GM12874 (cell line): ENCODE results near the gene TMC1.

Experiments
- TF ChIP-seq, protein P1 (sequence below): IDR thresholded peaks from 2 replicates; pipeline ENCODE4 v1.5.1; 2011; ENCODE audit warnings: low read depth, mild to moderate bottlenecking, control low read depth, low read length, moderate library complexity; ENCODE audit not compliant: insufficient read depth

The TMC1 gene

DNA sequence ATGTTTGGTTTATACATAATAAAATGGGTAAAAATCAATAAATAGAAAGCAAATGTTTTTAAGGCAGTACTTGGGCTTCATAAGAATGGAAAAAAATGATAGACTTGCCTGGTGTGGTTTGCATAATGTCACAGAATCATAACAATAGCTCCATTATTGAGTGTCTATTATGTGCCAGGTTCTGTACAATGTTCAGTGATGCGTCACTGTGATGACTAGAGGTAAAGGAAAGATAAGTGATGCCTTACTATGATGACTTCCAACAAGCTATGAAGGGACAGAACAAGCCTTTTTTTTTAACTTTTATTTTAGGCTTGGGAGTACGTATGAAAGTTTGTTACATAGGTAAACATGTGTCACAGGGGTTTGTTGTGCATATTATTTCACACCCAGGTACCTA lies 128.8 kb downstream of the TMC1 start:
- TF ChIP-seq, protein P1, sequence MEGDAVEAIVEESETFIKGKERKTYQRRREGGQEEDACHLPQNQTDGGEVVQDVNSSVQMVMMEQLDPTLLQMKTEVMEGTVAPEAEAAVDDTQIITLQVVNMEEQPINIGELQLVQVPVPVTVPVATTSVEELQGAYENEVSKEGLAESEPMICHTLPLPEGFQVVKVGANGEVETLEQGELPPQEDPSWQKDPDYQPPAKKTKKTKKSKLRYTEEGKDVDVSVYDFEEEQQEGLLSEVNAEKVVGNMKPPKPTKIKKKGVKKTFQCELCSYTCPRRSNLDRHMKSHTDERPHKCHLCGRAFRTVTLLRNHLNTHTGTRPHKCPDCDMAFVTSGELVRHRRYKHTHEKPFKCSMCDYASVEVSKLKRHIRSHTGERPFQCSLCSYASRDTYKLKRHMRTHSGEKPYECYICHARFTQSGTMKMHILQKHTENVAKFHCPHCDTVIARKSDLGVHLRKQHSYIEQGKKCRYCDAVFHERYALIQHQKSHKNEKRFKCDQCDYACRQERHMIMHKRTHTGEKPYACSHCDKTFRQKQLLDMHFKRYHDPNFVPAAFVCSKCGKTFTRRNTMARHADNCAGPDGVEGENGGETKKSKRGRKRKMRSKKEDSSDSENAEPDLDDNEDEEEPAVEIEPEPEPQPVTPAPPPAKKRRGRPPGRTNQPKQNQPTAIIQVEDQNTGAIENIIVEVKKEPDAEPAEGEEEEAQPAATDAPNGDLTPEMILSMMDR, result no peak

DNA sequence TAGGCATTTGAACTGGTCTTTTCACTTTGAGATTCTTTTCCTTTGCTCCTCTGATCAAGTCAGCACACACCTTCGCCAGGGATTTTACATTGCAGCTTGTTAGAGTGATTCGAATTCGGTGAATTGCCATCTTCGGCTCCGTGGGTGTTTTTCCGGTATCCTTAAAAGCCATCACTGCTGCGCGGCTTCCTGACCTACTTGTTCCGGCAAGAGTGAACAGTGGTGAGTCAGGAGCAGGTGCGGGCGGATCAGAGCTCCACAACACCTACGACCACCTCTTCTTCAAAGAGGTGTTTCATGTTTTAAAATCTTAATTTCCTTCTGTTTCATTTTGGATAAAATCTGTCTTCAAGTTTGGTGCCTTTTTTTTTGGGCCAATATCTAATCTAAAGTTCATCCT lies 134.6 kb downstream of the TMC1 start:
- TF ChIP-seq, protein P1, result no peak

DNA sequence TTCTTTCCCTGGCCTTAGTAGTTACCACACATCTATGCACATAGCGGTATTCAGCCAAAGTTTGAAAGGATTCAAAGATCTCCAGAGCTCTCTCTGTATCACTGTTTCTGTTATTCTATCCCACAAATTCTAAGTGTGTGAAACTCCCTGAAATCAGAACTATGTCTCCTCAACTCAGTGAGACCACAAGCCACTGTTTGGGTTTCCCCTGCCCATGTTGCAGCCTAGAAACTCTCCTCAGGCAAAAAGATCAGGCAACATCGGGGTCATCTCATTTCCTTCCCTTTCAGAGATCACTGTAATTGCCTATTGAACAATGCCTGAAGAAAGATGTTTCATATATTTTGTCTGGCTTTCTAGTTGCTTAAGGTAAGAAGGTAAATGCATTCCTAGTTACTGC lies 135.6 kb downstream of the TMC1 start:
- TF ChIP-seq, protein P1, result no peak

DNA sequence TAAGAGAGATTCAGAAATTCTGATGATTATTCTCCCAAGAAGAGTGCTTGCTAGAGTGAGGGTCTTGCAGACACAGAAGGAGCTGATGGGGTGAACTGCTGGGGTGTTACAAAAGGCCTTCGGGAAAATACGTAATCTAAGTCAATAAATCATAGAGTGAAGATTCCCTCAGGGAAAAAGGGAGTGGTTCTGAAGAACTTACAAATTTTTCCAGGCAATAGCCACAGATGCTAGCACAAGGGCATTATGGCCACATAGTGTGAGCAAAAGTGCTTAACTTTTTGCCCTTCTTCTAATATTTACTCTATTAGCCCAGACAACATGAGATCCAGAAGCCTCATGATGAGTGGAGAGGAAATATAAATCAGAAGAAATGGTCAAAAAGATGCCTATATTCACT lies 137.3 kb downstream of the TMC1 start:
- TF ChIP-seq, protein P1, result no peak

DNA sequence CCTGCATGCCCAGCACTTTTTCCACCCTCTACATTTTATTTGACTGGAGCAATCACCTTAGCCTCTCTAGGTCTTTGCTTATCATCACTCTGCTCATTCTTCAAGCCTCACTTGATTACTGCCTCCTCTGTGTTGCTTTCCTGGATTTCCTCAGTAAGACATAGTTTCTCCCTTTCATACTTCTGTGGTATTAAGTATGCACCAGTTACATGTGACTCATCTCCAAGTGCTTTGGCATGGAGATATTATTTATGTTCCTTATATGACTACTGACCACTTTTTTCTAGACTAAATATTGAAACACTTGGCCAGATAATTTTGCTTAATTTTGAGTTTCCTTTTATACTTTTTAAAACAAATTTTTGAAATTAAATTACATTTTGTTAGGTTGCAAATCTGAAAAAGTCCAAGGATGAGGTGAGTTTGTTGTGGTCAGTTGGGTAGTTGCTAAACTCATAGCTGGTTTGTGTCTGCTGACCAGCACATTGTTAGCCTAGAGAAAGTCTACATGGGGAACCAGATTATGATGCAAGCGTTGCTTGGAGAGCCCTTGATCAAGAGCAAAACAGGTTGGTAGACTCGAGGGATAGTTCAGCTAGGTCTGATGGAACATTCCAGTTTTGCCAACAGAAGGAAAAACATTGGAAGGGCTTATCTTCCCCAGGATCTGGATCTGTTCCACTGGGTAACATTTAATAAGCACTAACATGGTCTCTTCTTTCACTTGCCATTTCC lies 140.2 kb downstream of the TMC1 start:
- TF ChIP-seq, protein P1, result no peak

DNA sequence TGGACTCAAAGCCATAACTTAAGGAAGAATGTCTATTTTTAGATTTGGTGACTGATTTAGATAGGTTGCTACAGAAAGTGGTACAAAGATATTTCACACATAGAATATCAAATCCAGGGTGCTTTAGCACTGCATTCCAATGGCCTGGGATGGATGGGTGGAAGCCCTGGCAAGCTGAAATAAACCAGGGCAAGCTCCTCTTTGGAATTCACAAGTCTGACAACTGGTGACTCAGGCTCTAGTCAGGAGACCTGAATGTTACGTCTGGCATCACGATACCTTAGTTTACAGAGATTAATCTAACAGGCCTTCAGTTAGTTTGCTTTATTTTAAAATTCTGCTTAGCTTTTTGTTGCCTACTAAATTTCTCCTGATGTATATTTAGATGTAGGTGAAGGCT lies 144.0 kb downstream of the TMC1 start:
- TF ChIP-seq, protein P1, result no peak

DNA sequence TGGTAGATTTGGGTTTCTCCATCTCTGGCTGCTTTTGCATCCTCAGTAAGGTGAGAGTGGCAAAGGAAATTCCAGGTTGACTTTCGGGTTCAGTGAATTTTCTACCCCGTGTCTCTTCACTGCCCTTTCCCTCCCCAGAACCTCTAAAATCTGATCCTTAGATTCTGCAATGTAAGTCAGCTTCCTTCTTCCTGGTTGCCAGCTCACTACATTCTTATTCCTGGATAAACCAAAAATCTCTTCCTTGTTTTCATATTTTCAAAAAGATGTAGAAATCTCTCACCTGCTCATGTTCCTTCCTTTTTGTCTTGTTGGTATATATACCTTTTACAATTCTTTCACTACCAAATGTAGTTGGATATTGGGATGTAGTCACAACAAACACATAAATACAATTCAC lies 145.8 kb downstream of the TMC1 start:
- TF ChIP-seq, protein P1, result no peak

DNA sequence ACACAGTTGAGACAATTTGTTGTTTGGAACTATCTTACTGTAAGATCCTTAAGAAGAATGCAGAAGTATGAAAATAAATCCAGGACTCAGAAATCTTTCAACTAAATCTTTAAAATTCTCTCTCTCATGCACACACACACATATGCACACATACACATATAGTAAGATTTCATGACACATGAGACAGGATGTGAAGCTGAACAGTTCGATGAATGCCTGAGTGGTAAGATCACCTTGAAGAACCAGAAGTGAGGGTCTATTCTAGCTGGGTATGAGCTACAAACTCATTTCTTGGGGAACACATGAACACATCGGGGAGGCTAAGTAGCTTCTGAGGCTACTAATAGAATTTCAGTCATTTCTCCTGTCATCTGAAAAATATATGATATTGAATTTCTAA lies 153.6 kb downstream of the TMC1 start:
- TF ChIP-seq, protein P1, result no peak
